GM12878 (cell line): Measurements from ENCODE around the gene CSF3R. TPM values are rescaled to one million over a fixed set of nuclear protein-coding genes. Genes with fewer than 3 reads are reported as not detected.

Experiments used
- ATF7 ChIP-seq: fragments of 450-650 bp; IDR thresholded peaks from 2 replicates; pipeline ENCODE4 v1.6.1; 2016; ENCODE audit warnings: low read depth, mild to moderate bottlenecking
- BMI1 ChIP-seq: fragments of 450-650 bp; IDR thresholded peaks from 2 replicates; pipeline ENCODE4 v1.6.1; 2016; ENCODE audit warnings: mild to moderate bottlenecking, moderate library complexity, borderline replicate concordance
- CBFB ChIP-seq: IDR thresholded peaks from 2 replicates; pipeline ENCODE4 v1.6.1; 2016; ENCODE audit warnings: antibody characterized with exemption, low read depth
- CEBPB ChIP-seq, 2 experiments: fragments of 150-350 bp in 1 of 2; IDR thresholded peaks; 2 replicates each; pipeline ENCODE4 v1.6.1; 2012 to 2014; ENCODE audit warnings: low read depth in 2 of 2, low read length in 2 of 2, borderline replicate concordance in 1 of 2, inconsistent platforms in 1 of 2
- CHD2 ChIP-seq: IDR thresholded peaks from 2 replicates; pipeline ENCODE4 v1.6.1; 2011; ENCODE audit warnings: low read depth, low read length, improper control_type of control experiment, borderline replicate concordance
- CREB1 ChIP-seq: IDR thresholded peaks from 2 replicates; pipeline ENCODE4 v1.6.1; 2012; ENCODE audit warnings: low read depth, mild to moderate bottlenecking, inconsistent platforms
- EED ChIP-seq: sonication (generic); IDR thresholded peaks from 2 replicates; pipeline ENCODE4 v1.6.1; 2016; ENCODE audit warnings: antibody characterized with exemption, low read depth
- FOXK2 ChIP-seq: fragments of 450-650 bp; IDR thresholded peaks from 2 replicates; pipeline ENCODE4 v1.6.1; 2017; ENCODE audit warnings: mild to moderate bottlenecking, moderate library complexity
- GABPA ChIP-seq: IDR thresholded peaks from 2 replicates; pipeline ENCODE4 v1.6.1; 2014; ENCODE audit warnings: antibody characterized with exemption, low read depth, mild to moderate bottlenecking, inconsistent platforms
- HCFC1 ChIP-seq: fragments of 150-350 bp; IDR thresholded peaks from 2 replicates; pipeline ENCODE4 v1.6.1; 2014; ENCODE audit warnings: low read length
- HDGF ChIP-seq: fragments of 450-650 bp; IDR thresholded peaks from 2 replicates; pipeline ENCODE4 v1.6.1; 2016; ENCODE audit warnings: antibody characterized with exemption
- IKZF1 ChIP-seq: fragments of 450-650 bp; conservative IDR thresholded peaks from 2 replicates; pipeline ENCODE4 v1.6.1; 2017; ENCODE audit warnings: antibody characterized with exemption, mild to moderate bottlenecking
- MYB ChIP-seq: fragments of 150-350 bp; IDR thresholded peaks from 2 replicates; pipeline ENCODE4 v1.6.1; 2014; ENCODE audit warnings: mild to moderate bottlenecking, low read depth, low read length, borderline replicate concordance
- MYC ChIP-seq: IDR thresholded peaks from 2 replicates; pipeline ENCODE4 v1.6.1; 2011; ENCODE audit warnings: mild to moderate bottlenecking, low read length, moderate library complexity, inconsistent platforms; ENCODE audit not compliant: insufficient read depth, insufficient replicate concordance, insufficient read length, severe bottlenecking
- NFXL1 ChIP-seq: fragments of 450-650 bp; IDR thresholded peaks from 2 replicates; pipeline ENCODE4 v1.6.1; 2017; ENCODE audit warnings: antibody characterized with exemption, mild to moderate bottlenecking, borderline replicate concordance
- NR2C1 ChIP-seq: fragments of 450-650 bp; IDR thresholded peaks from 2 replicates; pipeline ENCODE4 v1.6.1; 2017; ENCODE audit warnings: antibody characterized with exemption, mild to moderate bottlenecking, moderate library complexity
- NR2C2 ChIP-seq: IDR thresholded peaks from 2 replicates; pipeline ENCODE4 v1.6.1; 2011; ENCODE audit warnings: borderline replicate concordance, low read depth; ENCODE audit not compliant: control insufficient read depth, insufficient read length
- NRF1 ChIP-seq: conservative IDR thresholded peaks from 2 replicates; pipeline ENCODE4 v1.6.1; 2011; ENCODE audit warnings: mild to moderate bottlenecking, low read depth, low read length, improper control_type of control experiment
- POLR2AphosphoS2 ChIP-seq: IDR thresholded peaks from 2 replicates; pipeline ENCODE4 v1.6.1; 2011; ENCODE audit warnings: low read depth, mild to moderate bottlenecking, low read length, improper control_type of control experiment, moderate library complexity
- POU2F2 ChIP-seq: IDR thresholded peaks from 3 replicates; pipeline ENCODE4 v1.6.1; 2011; ENCODE audit warnings: low read depth, mild to moderate bottlenecking, low read length, borderline replicate concordance
- RAD21 ChIP-seq: IDR thresholded peaks from 2 replicates; pipeline ENCODE4 v1.6.1; 2011; ENCODE audit warnings: mild to moderate bottlenecking, low read depth, low read length, moderate library complexity; ENCODE audit not compliant: insufficient read depth
- RCOR1 ChIP-seq: conservative IDR thresholded peaks from 2 replicates; pipeline ENCODE4 v1.6.1; 2012; ENCODE audit warnings: low read depth, low read length, improper control_type of control experiment
- RELA ChIP-seq: fragments of 450-650 bp; IDR thresholded peaks from 2 replicates; pipeline ENCODE4 v1.8.0; 2014; ENCODE audit warnings: borderline replicate concordance; ENCODE audit not compliant: partially characterized antibody
- SMARCA5 ChIP-seq: fragments of 450-650 bp; IDR thresholded peaks from 2 replicates; pipeline ENCODE4 v1.6.1; 2017; ENCODE audit warnings: mild to moderate bottlenecking
- YY1 ChIP-seq: IDR thresholded peaks from 2 replicates; pipeline ENCODE4 v1.6.1; 2011; ENCODE audit warnings: low read depth, mild to moderate bottlenecking, low read length
- ZNF24 ChIP-seq: fragments of 450-650 bp; IDR thresholded peaks from 2 replicates; pipeline ENCODE4 v1.6.1; 2017; ENCODE audit warnings: antibody characterized with exemption, mild to moderate bottlenecking
- ZNF622 ChIP-seq: fragments of 450-650 bp; IDR thresholded peaks from 2 replicates; pipeline ENCODE4 v1.6.1; 2017; ENCODE audit warnings: mild to moderate bottlenecking, inconsistent platforms
- polyA plus RNA-seq, 11 experiments: library from polyadenylated mRNA; depleted of rRNA in 4 of 11; unstranded in 6 of 11; stranded (reverse) in 5 of 11; fragments of >200 nt; fragmentation: Nextera tagmentation in 4 of 11; fragmentation: Illumina TruSeq in 1 of 11; extraction: Ambion mirVana in 4 of 11; extraction: Trizol in 1 of 11; gene quantifications; 1 replicate in 1 of 11; 2 replicates in 10 of 11; pipeline versions ENCODE4 v1.2.1 to v1.2.3, GENCODE V29; 2011 to 2016; ENCODE audit warnings: inconsistent platforms in 2 of 11, missing spikeins in 2 of 11, low read depth in 1 of 11
- total RNA-seq, 4 experiments: library from RNA; depleted of rRNA in 3 of 4; stranded (reverse); fragments of >200 nt in 3 of 4; fragmentation: Illumina TruSeq in 1 of 4; extraction: Trizol in 1 of 4; gene quantifications; 2 replicates each; pipeline versions ENCODE4 v1.2.1 to v1.2.3, GENCODE V29; 2013 to 2021
- TF ChIP-seq, protein P1 (sequence below): IDR thresholded peaks from 2 replicates; pipeline ENCODE4 v1.6.1; 2011; ENCODE audit warnings: low read depth, low read length, improper control_type of control experiment, borderline replicate concordance
- TF ChIP-seq, protein P2 (sequence below): fragments of 150-350 bp; IDR thresholded peaks from 2 replicates; pipeline ENCODE4 v1.6.1; 2014; ENCODE audit warnings: mild to moderate bottlenecking, low read depth, low read length

The CSF3R gene
- total and polyA plus RNA-seq, 10 of the 15 experiments (the other 5 are each of a cell fraction or from before 2014, with no cell fraction given): 0.13 TPM; not detected in 9

DNA sequence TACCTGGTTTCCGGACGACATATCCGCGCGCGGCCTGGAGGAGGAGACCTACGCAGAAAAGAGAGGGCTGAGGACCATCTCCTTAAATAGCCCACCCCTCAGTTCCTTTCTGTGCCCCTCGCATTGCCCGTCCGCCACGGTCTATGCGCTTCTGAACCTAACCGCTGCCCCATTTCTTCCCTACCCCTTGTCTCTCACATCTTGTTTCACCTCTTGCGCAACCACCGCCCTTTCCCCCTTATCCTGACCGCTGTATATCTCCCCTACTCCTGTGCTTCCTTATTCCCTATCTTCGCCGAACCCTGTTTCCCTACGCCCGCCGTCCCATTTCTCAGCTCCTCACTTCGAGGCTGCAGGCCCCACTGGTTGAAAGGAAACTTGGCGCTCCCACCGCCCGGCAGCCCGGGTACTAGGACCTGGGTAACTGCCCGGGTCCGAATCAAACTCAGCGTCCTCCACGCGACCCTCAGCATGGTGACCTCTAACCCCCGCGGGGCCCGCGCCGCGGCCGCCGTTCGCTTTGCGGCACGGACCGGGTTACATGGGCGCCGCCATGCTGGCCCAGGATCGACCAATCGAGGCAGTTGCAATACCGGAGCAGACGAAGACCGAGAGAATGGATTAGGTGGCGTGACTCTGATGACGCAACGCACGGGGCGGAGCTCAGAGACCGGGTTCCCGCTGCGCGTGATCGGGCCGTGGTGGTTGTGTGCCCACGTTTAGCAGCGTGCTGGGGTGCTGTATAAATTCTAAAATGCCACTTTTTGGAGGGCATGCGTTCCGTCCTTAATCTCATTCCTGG is 18.7 kb downstream of the CSF3R start, which contains the start of gene MRPS15 (continued):
- TF ChIP-seq CEBPB (IDR thresholded peaks at IDR 0.05; ENCODE audit: borderline replicate concordance in 1 of 2, low read depth in 2 of 2, low read length in 2 of 2) (peak in 1 of 2 experiments; percentile 89; a peak in 2 of 4 replicates), POU2F2 (peak; percentile 92; the same call in 2 of the 3 replicates), CREB1 (peak; percentile 96), HDGF (peak; percentile 86; the same call in 1 of the 2 replicates), POLR2AphosphoS2 (peak; percentile 99), RCOR1 (peak; percentile 34; the same call in 1 of the 2 replicates), SMARCA5 (no peak), ZNF622 (no peak), CBFB (peak; percentile 64; the same call in 1 of the 2 replicates), IKZF1 (peak; percentile 94), HCFC1 (peak; percentile 95), MYC (peak; percentile 74), NFXL1 (0 out of 2 replicates have a peak, but pooled peaks have one; percentile 32), BMI1 (no peak), CHD2 (peak; percentile 67; the same call in 1 of the 2 replicates), RELA (peak; percentile 93), NRF1 (peak; percentile 23; the same call in 1 of the 2 replicates), MYB (no peak), EED (no peak), NR2C1 (peak; percentile 93), ATF7 (peak; percentile 93), YY1 (peak; percentile 100), GABPA (no peak), NR2C2 (peak; percentile 100), RAD21 (no peak), FOXK2 (peak; percentile 84), ZNF24 (peak; percentile 24; the same call in 1 of the 2 replicates)
- TF ChIP-seq, protein P1, sequence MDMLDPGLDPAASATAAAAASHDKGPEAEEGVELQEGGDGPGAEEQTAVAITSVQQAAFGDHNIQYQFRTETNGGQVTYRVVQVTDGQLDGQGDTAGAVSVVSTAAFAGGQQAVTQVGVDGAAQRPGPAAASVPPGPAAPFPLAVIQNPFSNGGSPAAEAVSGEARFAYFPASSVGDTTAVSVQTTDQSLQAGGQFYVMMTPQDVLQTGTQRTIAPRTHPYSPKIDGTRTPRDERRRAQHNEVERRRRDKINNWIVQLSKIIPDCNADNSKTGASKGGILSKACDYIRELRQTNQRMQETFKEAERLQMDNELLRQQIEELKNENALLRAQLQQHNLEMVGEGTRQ: peak; percentile 53
- TF ChIP-seq, protein P2, sequence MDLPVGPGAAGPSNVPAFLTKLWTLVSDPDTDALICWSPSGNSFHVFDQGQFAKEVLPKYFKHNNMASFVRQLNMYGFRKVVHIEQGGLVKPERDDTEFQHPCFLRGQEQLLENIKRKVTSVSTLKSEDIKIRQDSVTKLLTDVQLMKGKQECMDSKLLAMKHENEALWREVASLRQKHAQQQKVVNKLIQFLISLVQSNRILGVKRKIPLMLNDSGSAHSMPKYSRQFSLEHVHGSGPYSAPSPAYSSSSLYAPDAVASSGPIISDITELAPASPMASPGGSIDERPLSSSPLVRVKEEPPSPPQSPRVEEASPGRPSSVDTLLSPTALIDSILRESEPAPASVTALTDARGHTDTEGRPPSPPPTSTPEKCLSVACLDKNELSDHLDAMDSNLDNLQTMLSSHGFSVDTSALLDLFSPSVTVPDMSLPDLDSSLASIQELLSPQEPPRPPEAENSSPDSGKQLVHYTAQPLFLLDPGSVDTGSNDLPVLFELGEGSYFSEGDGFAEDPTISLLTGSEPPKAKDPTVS: no peak
